ENCODE measurements around the gene PHLDA2.

DNA sequence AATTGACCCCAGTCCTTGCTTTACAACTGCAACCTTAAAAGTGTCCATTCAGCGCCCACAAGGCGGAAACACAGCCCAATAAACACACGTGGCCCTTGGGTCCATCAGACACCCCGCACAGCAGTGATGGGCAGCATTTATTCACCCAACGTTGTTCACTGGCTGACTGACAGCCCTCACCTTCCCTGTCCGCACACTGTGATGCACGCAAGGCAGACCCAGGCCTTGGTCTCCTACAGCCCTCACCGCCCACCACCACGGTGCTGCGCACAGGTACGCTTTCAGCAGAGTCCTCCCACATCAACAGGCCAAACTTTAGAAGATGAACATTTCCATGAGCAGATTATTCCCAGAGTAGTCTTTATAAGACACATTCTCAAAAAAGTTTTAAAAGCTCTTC is 20.7 kb upstream of the PHLDA2 start:
- no peak for TF ChIP-seq CTCF (IDR thresholded peaks at IDR 0.05; ENCODE audit: low read length)
- no peak for TF ChIP-seq EZH2phosphoT487 (IDR thresholded peaks at IDR 0.05; ENCODE audit: low read length)
- TF ChIP-seq EZH2 (optimal IDR thresholded peaks at IDR 0.05; ENCODE audit: low read depth, low read length), result no peak

Measured in MM.1S (cell line).